Ishikawa (cell line): ENCODE results near the gene HAPLN3.

Experiments
- CEBPB ChIP-seq: IDR thresholded peaks from 2 replicates; pipeline ENCODE4 v1.6.1; 2012
- EP300 ChIP-seq: IDR thresholded peaks from 2 replicates; pipeline ENCODE4 v1.6.1; 2012; ENCODE audit warnings: borderline replicate concordance
- FOXM1 ChIP-seq: IDR thresholded peaks from 2 replicates; pipeline ENCODE4 v1.6.1; 2012; ENCODE audit warnings: low read depth, borderline replicate concordance
- NFIC ChIP-seq: IDR thresholded peaks from 2 replicates; pipeline ENCODE4 v1.6.1; 2012
- RAD21 ChIP-seq: IDR thresholded peaks from 2 replicates; pipeline ENCODE4 v1.6.1; 2012; ENCODE audit warnings: low read depth
- TAF1 ChIP-seq: IDR thresholded peaks from 2 replicates; pipeline ENCODE4 v1.6.1; 2012; ENCODE audit warnings: low read depth, mild to moderate bottlenecking
- TEAD4 ChIP-seq: IDR thresholded peaks from 2 replicates; pipeline ENCODE4 v1.6.1; 2012
- YY1 ChIP-seq: IDR thresholded peaks from 2 replicates; pipeline ENCODE4 v1.6.1; 2012; ENCODE audit warnings: low read depth
- ZBTB7A ChIP-seq: IDR thresholded peaks from 2 replicates; pipeline ENCODE4 v1.6.1; 2012; ENCODE audit warnings: low read depth
- TF ChIP-seq, protein P1 (sequence below): IDR thresholded peaks from 2 replicates; pipeline ENCODE4 v1.6.1; 2012
- TF ChIP-seq, protein P2 (sequence below): IDR thresholded peaks from 2 replicates; pipeline ENCODE4 v1.6.1; 2012; ENCODE audit warnings: low read depth, mild to moderate bottlenecking

DNA sequence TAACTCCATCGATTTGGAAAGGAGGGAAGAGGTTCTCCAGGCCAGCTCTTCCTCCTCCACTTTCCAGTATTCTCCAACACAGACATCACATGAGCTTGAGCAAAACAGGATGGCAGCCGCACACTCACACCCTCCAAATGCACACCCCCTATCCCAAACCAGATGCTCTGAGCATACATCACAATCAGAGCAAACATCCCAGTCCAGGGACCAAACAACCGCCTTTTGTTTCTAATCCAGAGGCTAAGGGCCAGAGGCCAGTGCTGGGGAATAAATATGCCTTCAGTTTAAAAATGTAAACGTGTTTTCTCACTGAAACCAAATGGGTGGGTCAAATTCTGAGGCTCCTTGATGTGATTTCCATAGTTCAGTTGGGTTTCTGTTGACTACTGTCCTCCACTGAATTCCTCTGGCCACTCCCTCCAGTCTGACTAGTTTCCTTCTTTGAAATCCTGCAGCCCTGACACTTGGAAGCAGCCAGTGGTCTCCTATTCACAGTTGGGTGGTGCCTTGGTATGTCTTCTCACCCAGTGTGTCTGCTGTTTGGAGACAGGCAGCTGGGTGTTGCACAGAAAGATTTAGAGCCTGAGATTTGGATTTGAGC lies 37.0 kb upstream of the HAPLN3 start:
- TF ChIP-seq NFIC (peak; percentile 91), CEBPB (0 out of 2 replicates have a peak, but pooled peaks have one; percentile 24), RAD21 (no peak; the same call in 1 of the 2 replicates), TAF1 (no peak), TEAD4 (peak; percentile 92), EP300 (peak; percentile 97), ZBTB7A (no peak), YY1 (0 out of 2 replicates have a peak, but pooled peaks have one; percentile 30), FOXM1 (peak; percentile 86)
- TF ChIP-seq, protein P1, sequence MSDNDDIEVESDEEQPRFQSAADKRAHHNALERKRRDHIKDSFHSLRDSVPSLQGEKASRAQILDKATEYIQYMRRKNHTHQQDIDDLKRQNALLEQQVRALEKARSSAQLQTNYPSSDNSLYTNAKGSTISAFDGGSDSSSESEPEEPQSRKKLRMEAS = no peak
- TF ChIP-seq, protein P2, sequence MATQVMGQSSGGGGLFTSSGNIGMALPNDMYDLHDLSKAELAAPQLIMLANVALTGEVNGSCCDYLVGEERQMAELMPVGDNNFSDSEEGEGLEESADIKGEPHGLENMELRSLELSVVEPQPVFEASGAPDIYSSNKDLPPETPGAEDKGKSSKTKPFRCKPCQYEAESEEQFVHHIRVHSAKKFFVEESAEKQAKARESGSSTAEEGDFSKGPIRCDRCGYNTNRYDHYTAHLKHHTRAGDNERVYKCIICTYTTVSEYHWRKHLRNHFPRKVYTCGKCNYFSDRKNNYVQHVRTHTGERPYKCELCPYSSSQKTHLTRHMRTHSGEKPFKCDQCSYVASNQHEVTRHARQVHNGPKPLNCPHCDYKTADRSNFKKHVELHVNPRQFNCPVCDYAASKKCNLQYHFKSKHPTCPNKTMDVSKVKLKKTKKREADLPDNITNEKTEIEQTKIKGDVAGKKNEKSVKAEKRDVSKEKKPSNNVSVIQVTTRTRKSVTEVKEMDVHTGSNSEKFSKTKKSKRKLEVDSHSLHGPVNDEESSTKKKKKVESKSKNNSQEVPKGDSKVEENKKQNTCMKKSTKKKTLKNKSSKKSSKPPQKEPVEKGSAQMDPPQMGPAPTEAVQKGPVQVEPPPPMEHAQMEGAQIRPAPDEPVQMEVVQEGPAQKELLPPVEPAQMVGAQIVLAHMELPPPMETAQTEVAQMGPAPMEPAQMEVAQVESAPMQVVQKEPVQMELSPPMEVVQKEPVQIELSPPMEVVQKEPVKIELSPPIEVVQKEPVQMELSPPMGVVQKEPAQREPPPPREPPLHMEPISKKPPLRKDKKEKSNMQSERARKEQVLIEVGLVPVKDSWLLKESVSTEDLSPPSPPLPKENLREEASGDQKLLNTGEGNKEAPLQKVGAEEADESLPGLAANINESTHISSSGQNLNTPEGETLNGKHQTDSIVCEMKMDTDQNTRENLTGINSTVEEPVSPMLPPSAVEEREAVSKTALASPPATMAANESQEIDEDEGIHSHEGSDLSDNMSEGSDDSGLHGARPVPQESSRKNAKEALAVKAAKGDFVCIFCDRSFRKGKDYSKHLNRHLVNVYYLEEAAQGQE = no peak
